HL-60/S4 treated with retinoic acid at 250 ng/mL for 4 days and 3 days (cell line): ENCODE results near the gene OR4F15.

Experiments
- in situ Hi-C: fragments of 300-500 bp; cut with MboI; formaldehyde crosslinking; loops from 2 replicates; pipeline ENCODE4 v1.7.0; 2022; ENCODE audit warnings: low sequenced_read_pairs

The OR4F15 gene

DNA sequence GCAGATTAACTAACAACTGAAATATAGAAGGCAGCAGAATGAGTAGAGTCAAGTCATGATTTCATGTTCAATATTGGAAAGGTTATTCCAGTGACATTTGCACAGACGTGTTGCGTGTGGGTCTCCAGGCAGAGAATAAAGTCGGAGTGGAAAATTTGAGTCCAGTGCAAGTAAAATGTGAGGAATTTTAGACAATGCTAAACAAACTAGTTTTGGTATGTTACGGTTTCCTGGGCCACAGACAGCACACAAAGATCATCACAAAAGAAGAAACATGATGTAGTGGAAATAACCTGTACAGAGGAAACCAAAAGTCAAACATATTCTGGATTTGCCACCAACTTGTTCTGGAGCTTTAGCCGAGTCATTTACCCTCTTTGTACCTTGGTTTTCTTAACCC lies 8.3 kb upstream of the OR4F15 start:
- in situ Hi-C loops, result no loop called here

- in situ Hi-C loops, result no loop called here
These were observed 7.6 kb upstream of the OR4F15 start for GRCh38 chr15:101804375-101804774.

GRCh38 chr15:101804941-101805340 lies 7.1 kb upstream of the OR4F15 start:
- in situ Hi-C loops, result no loop called here

GRCh38 chr15:101805605-101806345 lies 6.2 kb upstream of the OR4F15 start:
- in situ Hi-C loops, result no loop called here

DNA sequence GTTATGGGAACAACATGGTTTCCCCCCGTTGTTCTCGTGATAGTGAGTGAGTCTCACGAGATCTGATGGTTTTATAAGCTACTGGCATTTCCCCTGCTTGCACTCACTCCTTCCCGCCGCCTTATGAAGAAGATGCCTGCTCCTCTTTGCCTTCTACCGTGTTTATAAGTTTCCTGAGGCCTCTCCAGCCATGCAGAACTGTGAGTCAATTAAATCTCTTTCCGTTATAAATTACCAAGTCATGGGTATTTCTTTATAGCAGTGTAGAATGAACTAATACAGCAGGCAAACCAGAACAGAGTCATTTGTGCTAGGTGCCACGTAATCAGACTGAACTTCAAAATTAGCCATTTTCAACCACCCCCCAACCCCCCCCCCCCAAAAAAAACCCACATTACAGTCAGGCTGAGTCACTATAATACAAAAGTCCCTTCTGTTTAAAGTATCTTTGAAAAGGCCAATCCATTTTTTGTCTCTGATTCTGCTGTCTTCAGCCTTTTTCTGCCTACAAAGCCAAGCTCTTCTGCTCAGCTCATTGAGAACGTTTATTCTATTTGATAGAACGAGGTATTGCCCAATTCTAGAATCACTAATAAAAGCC lies 4.6 kb upstream of the OR4F15 start:
- in situ Hi-C loops, result no loop called here

DNA sequence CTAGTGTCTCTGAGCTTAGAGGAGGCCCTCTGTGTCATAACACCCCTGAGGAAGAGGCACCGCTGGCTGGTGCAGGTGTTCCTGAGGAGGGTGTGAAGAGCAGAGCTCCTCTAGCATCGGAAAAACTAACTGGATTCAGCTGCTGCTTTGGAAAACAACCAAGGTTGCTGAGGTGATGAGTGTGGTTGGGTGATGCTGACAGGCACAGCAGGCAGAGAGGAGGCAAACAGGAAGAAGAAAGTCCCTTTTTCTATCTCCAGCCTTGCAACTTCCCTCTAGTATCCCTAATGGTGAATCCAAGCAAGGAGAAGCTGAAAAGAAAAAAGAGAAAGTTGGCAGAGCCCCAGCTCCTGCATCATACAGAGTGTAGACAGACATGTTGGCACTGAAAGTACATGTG lies 3.8 kb upstream of the OR4F15 start:
- in situ Hi-C loops, result no loop called here

GRCh38 chr15:101810456-101810855 lies 1.5 kb upstream of the OR4F15 start:
- in situ Hi-C loops, result no loop called here

- in situ Hi-C loops, result no loop called here
These were observed 1.1 kb upstream of the OR4F15 start for GRCh38 chr15:101810876-101811275.

- in situ Hi-C loops, result no loop called here
These were observed 2.0 kb downstream of the OR4F15 start for GRCh38 chr15:101813803-101814534.

DNA sequence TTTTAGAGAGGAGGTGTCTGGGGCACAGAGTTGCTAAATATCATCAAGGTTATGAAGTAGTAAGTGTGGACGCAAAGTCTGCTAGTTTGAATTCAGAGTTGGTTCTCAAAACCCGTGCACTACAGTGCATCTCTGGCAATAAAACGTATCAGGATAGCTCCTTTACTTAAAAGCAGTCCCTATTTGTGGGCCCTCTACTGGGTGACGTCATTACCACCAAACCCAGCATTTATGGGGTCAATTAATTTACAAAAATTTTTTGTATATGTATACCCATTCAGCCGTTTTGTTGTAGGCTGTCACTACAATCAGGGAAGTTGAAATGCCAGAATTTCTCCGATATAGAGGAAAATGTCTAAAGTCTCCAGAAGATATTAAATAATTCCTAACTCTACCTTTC lies 8.8 kb downstream of the OR4F15 start:
- in situ Hi-C loops, result no loop called here

DNA sequence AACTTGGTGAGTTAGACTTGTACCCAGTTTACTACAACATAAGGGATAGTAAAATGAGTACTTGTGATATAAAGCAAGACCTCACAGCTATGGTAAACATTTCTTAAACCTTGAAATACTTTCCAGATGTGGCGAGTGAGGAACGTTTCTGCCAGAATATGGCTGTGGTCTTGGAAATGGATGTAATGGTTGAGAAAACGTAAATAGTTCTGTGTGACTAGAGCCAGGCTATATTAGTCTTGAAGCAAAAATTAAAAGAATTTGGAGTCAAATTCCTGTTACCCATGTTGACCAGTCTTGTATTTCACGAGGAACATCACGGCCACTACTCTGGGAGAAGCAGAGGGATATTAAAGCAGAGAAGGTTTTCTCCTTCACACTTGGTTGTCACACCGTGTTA lies 15.3 kb downstream of the OR4F15 start:
- in situ Hi-C loops, result no loop called here

DNA sequence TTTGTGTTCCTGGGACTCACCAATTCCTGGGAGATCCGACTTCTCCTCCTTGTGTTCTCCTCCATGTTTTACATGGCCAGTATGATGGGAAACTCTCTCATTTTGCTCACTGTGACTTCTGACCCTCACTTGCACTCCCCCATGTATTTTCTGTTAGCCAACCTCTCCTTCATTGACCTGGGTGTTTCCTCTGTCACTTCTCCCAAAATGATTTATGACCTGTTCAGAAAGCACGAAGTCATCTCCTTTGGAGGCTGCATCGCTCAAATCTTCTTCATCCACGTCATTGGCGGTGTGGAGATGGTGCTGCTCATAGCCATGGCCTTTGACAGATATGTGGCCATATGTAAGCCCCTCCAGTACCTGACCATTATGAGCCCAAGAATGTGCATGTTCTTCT lies 16.8 kb downstream of the OR4F15 start:
- in situ Hi-C loops, result no loop called here

DNA sequence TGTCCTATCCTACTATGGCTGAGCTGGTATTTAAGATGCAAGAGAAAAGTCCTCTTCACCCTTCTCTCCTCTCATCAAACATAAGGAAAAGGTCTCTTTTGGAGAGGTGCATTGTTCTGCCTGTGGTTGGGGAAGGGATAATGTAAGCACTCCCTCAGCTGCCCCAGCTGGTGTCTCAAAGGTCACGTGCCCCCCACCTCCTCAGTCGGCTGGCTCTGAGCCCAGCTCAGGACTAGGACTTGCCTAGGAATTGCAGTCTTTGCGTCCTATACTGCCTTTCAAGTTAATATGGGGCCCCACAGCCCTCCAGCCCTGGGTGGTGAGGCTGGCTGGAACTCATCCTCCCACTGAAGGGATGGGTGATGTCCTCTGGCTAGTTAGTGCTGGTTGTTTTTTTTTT lies 29.7 kb downstream of the OR4F15 start:
- in situ Hi-C loops, result no loop called here

- in situ Hi-C loops, result no loop called here
These were observed 32.9 kb downstream of the OR4F15 start for GRCh38 chr15:101844916-101845315.

DNA sequence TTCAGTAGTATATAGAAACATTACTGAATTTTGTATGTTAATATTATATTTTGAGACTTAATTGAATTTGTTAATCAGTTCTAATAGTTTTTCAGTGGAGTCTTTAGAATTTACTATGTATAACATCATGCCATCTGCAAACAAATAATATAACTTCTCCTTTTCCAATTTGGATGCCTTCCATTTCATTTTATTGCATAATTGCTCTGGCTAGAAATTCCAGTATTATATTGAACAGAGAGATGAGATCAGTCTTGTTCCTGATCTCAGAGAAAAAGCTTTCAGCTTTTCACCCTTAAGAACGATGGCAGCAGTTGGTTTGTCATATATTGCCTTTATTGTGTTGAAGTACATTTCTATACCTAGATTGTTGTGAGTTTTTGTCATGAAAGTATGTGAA lies 40.4 kb downstream of the OR4F15 start:
- in situ Hi-C loops, result no loop called here
